Measurements from ENCODE around the gene NDRG3. TPM values are rescaled to one million over a fixed set of nuclear protein-coding genes. Genes with fewer than 3 reads are reported as not detected.

Gene NDRG3
- total and polyA plus RNA-seq, 4 donors: 12.2 to 20.8 (median 17.7) TPM

DNA sequence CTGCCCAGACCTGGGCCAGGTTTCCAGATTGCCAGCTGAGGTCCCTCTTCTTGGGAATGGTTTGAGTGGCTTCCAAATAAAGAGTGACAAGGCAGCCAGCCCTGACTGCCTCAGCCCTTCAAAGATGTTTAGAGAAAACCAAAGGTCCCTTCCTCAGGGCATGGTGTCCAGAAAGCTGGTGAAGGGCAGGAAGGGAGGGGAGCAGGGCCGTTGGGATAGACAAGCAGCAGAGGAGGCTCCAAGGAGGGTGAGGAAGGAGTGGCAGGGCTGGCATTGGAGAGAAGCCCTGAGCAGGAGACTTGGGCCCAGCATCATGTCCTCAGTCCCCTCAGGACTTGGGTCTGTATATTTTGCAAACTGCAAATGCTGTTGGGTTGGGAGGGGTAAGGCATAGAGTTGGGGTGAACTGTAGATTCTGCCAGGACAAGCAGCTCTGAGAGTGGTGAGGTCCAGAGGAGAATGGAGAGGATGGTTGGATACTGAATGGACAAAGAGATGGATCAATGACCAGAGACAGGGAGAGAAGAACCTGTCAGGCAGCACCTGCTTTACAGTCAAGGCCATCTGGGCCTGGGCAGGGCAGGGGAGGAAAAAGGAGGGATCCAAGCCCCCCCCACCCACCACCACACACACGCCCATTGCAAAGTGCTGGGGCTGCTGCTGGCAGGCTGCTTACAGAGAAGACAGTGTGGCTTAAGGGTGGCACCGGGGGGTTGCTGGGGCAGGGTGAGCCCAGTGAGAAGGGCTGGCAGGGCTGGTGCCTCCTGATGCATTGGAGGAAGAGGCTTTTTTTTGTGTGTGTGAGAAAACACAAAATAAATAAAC lies 33.2 kb upstream of the NDRG3 start:
- H3K9ac ChIP-seq (ENCODE audit: insufficient read depth in 1 of 2, low read length in 2 of 2): no peak overlapping the region
- H3K27me3 ChIP-seq (ENCODE audit: control insufficient read depth in 3 of 3, insufficient read depth in 3 of 3, low read length in 2 of 3): no peaks in the 10 kb centered on the region
- no peak for ATAC-seq (ENCODE audit: insufficient read depth, low FRiP score)
- TF ChIP-seq, protein P1, sequence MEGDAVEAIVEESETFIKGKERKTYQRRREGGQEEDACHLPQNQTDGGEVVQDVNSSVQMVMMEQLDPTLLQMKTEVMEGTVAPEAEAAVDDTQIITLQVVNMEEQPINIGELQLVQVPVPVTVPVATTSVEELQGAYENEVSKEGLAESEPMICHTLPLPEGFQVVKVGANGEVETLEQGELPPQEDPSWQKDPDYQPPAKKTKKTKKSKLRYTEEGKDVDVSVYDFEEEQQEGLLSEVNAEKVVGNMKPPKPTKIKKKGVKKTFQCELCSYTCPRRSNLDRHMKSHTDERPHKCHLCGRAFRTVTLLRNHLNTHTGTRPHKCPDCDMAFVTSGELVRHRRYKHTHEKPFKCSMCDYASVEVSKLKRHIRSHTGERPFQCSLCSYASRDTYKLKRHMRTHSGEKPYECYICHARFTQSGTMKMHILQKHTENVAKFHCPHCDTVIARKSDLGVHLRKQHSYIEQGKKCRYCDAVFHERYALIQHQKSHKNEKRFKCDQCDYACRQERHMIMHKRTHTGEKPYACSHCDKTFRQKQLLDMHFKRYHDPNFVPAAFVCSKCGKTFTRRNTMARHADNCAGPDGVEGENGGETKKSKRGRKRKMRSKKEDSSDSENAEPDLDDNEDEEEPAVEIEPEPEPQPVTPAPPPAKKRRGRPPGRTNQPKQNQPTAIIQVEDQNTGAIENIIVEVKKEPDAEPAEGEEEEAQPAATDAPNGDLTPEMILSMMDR (IDR thresholded peaks at IDR 0.05; ENCODE audit: control extremely low read depth, extremely low read depth): no peak
- H3K4me1 ChIP-seq (ENCODE audit: control insufficient read depth in 5 of 5, insufficient read depth in 5 of 5, low read length in 5 of 5): peaks cover 0 to 19% (median 3%) of the 10 kb centered on the region in 5 donors
- DNase-seq: no peak
- H3K9me3 ChIP-seq (ENCODE audit: control insufficient read depth in 4 of 4, insufficient read depth in 3 of 4, low read length in 3 of 4): no peaks in the 10 kb centered on the region
- peaks cover 2 to 12% (median 7%) of the 10 kb centered on the region in 4 donors for H3K36me3 ChIP-seq (ENCODE audit: control insufficient read depth in 4 of 4, insufficient read depth in 4 of 4, low read length in 4 of 4)
- no peak overlapping the region for H3K4me3 ChIP-seq
- 68 to 78% methylated on average over 3 of the region's 3 CpGs for WGBS, 2 donors
- no peak overlapping the region for H3K27ac ChIP-seq (ENCODE audit: low read depth in 1 of 2, low read length in 1 of 2)

DNA sequence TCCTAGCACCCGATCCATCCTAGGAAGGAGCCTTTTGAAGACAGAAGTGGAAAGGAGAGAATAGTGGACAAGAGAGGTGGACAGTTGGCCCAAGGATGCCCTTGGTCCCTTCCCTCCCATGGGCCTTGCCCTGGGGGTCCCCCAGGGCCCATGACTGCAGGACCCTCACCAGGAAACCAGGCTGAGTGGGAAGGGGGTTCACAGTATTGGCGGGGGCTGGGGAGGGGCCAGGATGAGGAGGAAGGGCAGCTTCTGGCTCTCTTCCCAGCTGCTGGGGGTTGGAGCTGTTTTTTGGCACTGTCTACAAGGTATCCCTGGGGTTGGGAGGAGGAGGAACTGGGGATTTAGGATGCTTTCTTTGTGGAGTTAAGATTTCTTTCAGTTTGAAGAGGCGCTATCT lies 31.7 kb upstream of the NDRG3 start:
- Histone ChIP-seq H3K36me3 (ENCODE audit: control insufficient read depth in 4 of 4, insufficient read depth in 4 of 4, low read length in 4 of 4) (peaks cover 0 to 7% (median 3%) of the 10 kb centered on the region in 4 donors), H3K27ac (ENCODE audit: low read depth in 1 of 2, low read length in 1 of 2) (no peak overlapping the region), H3K4me1 (ENCODE audit: control insufficient read depth in 5 of 5, insufficient read depth in 5 of 5, low read length in 5 of 5) (peaks cover 0 to 26% (median 8%) of the 10 kb centered on the region in 5 donors), H3K27me3 (ENCODE audit: control insufficient read depth in 3 of 3, insufficient read depth in 3 of 3, low read length in 2 of 3) (no peaks in the 10 kb centered on the region), H3K4me3 (no peak overlapping the region), H3K9ac (ENCODE audit: insufficient read depth in 1 of 2, low read length in 2 of 2) (peak overlapping the region in 1 of 2 donors; percentile 49), H3K9me3 (ENCODE audit: control insufficient read depth in 4 of 4, insufficient read depth in 3 of 4, low read length in 3 of 4) (no peaks in the 10 kb centered on the region)
- DNase-seq: peak; percentile 38 to 50 (median 39)
- TF ChIP-seq, protein P1 (IDR thresholded peaks at IDR 0.05; ENCODE audit: control extremely low read depth, extremely low read depth): no peak
- WGBS, 2 donors: 67 to 74% methylated on average over 3 of the region's 3 CpGs
- no peak for ATAC-seq (ENCODE audit: insufficient read depth, low FRiP score)

DNA sequence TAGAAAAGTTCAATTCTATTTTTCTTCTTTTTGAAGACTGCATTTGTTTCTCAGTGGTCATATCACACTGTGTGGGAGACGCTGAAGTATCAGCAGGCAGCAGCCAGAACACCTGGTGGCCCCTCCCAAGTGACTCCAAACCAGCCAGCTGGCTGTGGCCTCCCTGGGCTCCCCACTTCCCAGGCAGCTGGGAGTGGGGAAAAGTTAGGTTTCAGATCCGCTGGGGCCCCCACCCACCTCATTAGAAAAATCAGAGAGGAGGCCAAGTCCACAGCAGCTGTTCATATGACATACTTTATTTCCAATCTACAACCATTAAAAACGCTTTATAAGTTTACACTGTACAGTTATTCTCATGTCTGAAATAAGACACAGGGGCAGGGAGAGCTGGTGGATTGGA lies 31.3 kb upstream of the NDRG3 start:
- DNase-seq (peak; percentile 47 to 71 (median 70)), ATAC-seq (ENCODE audit: insufficient read depth, low FRiP score) (no peak)
- Histone ChIP-seq H3K9me3 (ENCODE audit: control insufficient read depth in 4 of 4, insufficient read depth in 3 of 4, low read length in 3 of 4) (no peaks in the 10 kb centered on the region), H3K27me3 (ENCODE audit: control insufficient read depth in 3 of 3, insufficient read depth in 3 of 3, low read length in 2 of 3) (no peaks in the 10 kb centered on the region), H3K27ac (ENCODE audit: low read depth in 1 of 2, low read length in 1 of 2) (no peak overlapping the region), H3K4me3 (no peak overlapping the region), H3K36me3 (ENCODE audit: control insufficient read depth in 4 of 4, insufficient read depth in 4 of 4, low read length in 4 of 4) (peaks cover 0 to 7% (median under 1%) of the 10 kb centered on the region in 4 donors), H3K4me1 (ENCODE audit: control insufficient read depth in 5 of 5, insufficient read depth in 5 of 5, low read length in 5 of 5) (peaks cover 0 to 28% (median 8%) of the 10 kb centered on the region in 5 donors), H3K9ac (ENCODE audit: insufficient read depth in 1 of 2, low read length in 2 of 2) (peak overlapping the region in 1 of 2 donors; percentile 49)
- TF ChIP-seq, protein P1 (IDR thresholded peaks at IDR 0.05; ENCODE audit: control extremely low read depth, extremely low read depth): no peak
- WGBS, 2 donors: 75 to 91% methylated on average over 3 of the region's 3 CpGs

All from lung (tissue), 12 donors.